HCT116 (cell line): ENCODE results near the gene CEP131.

Source experiments
- CEBPB ChIP-seq: IDR thresholded peaks from 2 replicates; pipeline ENCODE4 v1.6.1; 2012; ENCODE audit warnings: low read depth
- CTCF ChIP-seq, 3 experiments: fragments of 200-600 bp in 1 of 3; sonication (generic) in 1 of 3; IDR thresholded peaks in 2 of 3; conservative IDR thresholded peaks in 1 of 3; 2 replicates each; pipeline ENCODE4 v1.5.1; 2012 to 2017; ENCODE audit warnings: low read depth in 2 of 3, low read length in 2 of 3, antibody characterized with exemption in 1 of 3, borderline replicate concordance in 1 of 3, control low read depth in 1 of 3, mild to moderate bottlenecking in 1 of 3, mixed read lengths in 1 of 3, mixed run types in 1 of 3, moderate library complexity in 1 of 3; ENCODE audit not compliant: insufficient read depth in 1 of 3
- EGR1 ChIP-seq: IDR thresholded peaks from 2 replicates; pipeline ENCODE4 v1.6.1; 2012; ENCODE audit warnings: low read depth
- EZH2 ChIP-seq: fragments of 200-600 bp; sonication (generic); IDR thresholded peaks from 2 replicates; pipeline ENCODE4 v1.6.1; 2017; ENCODE audit warnings: antibody characterized with exemption, mixed run types
- EZH2phosphoT487 ChIP-seq: fragments of 200-600 bp; IDR thresholded peaks from 2 replicates; pipeline ENCODE4 v1.6.1; 2018; ENCODE audit warnings: antibody characterized with exemption, borderline replicate concordance
- POLR2A ChIP-seq: IDR thresholded peaks from 2 replicates; pipeline ENCODE4 v1.7.0; 2011; ENCODE audit warnings: borderline replicate concordance; ENCODE audit not compliant: insufficient read depth, insufficient read length; ENCODE audit errors: extremely low read depth
- POLR2AphosphoS5 ChIP-seq: IDR thresholded peaks from 2 replicates; pipeline ENCODE4 v1.6.1; 2011; ENCODE audit warnings: mild to moderate bottlenecking, low read depth, low read length, moderate library complexity
- SP1 ChIP-seq: IDR thresholded peaks from 2 replicates; pipeline ENCODE4 v1.6.1; 2012; ENCODE audit warnings: low read depth
- TCF7L2 ChIP-seq: IDR thresholded peaks from 2 replicates; pipeline ENCODE4 v1.7.0; 2011; ENCODE audit warnings: borderline replicate concordance, inconsistent platforms; ENCODE audit not compliant: insufficient read depth, insufficient read length; ENCODE audit errors: extremely low read depth
- YY1 ChIP-seq: IDR thresholded peaks from 2 replicates; pipeline ENCODE4 v1.6.1; 2011; ENCODE audit warnings: low read length, low read depth, moderate library complexity, mild to moderate bottlenecking; ENCODE audit not compliant: insufficient replicate concordance; ENCODE audit errors: extremely low read depth
- ZNF274 ChIP-seq: fragments of 200-500 bp; sonication (Bioruptor generic); IDR thresholded peaks from 2 replicates; pipeline ENCODE4 v1.6.1; 2014; ENCODE audit warnings: mild to moderate bottlenecking, low read depth, low read length, inconsistent platforms
- TF ChIP-seq, protein P1 (sequence below): IDR thresholded peaks from 2 replicates; pipeline ENCODE4 v1.6.1; 2011; ENCODE audit warnings: mild to moderate bottlenecking, low read length, moderate library complexity; ENCODE audit not compliant: insufficient replicate concordance; ENCODE audit errors: extremely low read depth
- TF ChIP-seq, protein P2 (sequence below): IDR thresholded peaks from 2 replicates; pipeline ENCODE4 v1.6.1; 2012; ENCODE audit warnings: low read depth

DNA sequence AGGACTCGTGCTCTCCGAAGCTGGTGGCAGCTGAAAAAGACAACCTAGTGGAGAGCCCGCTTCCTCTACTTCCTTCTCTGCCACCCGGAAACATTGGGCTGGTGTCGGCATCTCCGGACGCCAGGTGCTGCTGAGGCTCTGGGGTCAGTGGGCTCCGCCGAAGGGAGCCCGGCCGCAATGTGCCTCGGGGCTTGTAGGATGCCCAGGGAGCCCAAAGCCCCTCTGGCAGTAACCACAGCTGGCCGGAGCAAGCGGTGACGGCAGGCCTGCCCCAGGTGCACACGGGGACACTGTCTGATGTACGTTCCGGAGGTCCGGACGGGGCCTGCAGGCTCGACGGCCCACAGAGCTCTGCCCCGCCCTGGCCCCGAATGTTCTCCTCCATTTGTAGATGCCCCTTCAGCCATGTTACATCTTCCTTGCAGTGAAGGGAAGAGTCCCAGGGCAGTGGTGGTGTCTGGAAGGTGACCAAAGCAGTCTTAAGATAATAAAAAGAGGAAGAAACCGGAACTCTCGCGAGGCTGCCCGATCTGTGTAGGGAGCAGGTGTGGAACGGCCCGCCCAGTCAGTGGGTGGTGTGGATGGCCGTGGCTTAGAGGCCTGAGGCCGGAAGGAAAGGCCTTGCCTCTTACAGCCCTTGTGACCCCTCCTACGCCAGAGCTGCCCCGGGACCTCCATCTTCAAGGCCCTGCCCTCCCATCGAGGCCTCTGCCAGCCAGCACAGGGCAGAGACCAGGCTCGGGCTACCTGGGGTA lies 39.0 kb upstream of the CEP131 start:
- no peak for TF ChIP-seq POLR2A
- no peak for TF ChIP-seq CTCF (IDR thresholded peaks at IDR 0.05 in 2 of 3, conservative IDR thresholded peaks at IDR 0.05 in 1 of 3; ENCODE audit: borderline replicate concordance in 1 of 3, insufficient read depth in 1 of 3, low read depth in 2 of 3, low read length in 2 of 3)
- TF ChIP-seq TCF7L2 = no peak
- TF ChIP-seq EGR1 = no peak
- no peak for TF ChIP-seq CEBPB
- TF ChIP-seq EZH2phosphoT487 = no peak
- no peak for TF ChIP-seq EZH2
- no peak for TF ChIP-seq ZNF274
- no peak for TF ChIP-seq SP1
- no peak for TF ChIP-seq YY1
- no peak for TF ChIP-seq POLR2AphosphoS5
- TF ChIP-seq, protein P1, sequence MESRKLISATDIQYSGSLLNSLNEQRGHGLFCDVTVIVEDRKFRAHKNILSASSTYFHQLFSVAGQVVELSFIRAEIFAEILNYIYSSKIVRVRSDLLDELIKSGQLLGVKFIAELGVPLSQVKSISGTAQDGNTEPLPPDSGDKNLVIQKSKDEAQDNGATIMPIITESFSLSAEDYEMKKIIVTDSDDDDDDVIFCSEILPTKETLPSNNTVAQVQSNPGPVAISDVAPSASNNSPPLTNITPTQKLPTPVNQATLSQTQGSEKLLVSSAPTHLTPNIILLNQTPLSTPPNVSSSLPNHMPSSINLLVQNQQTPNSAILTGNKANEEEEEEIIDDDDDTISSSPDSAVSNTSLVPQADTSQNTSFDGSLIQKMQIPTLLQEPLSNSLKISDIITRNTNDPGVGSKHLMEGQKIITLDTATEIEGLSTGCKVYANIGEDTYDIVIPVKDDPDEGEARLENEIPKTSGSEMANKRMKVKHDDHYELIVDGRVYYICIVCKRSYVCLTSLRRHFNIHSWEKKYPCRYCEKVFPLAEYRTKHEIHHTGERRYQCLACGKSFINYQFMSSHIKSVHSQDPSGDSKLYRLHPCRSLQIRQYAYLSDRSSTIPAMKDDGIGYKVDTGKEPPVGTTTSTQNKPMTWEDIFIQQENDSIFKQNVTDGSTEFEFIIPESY = no peak
- TF ChIP-seq, protein P2, sequence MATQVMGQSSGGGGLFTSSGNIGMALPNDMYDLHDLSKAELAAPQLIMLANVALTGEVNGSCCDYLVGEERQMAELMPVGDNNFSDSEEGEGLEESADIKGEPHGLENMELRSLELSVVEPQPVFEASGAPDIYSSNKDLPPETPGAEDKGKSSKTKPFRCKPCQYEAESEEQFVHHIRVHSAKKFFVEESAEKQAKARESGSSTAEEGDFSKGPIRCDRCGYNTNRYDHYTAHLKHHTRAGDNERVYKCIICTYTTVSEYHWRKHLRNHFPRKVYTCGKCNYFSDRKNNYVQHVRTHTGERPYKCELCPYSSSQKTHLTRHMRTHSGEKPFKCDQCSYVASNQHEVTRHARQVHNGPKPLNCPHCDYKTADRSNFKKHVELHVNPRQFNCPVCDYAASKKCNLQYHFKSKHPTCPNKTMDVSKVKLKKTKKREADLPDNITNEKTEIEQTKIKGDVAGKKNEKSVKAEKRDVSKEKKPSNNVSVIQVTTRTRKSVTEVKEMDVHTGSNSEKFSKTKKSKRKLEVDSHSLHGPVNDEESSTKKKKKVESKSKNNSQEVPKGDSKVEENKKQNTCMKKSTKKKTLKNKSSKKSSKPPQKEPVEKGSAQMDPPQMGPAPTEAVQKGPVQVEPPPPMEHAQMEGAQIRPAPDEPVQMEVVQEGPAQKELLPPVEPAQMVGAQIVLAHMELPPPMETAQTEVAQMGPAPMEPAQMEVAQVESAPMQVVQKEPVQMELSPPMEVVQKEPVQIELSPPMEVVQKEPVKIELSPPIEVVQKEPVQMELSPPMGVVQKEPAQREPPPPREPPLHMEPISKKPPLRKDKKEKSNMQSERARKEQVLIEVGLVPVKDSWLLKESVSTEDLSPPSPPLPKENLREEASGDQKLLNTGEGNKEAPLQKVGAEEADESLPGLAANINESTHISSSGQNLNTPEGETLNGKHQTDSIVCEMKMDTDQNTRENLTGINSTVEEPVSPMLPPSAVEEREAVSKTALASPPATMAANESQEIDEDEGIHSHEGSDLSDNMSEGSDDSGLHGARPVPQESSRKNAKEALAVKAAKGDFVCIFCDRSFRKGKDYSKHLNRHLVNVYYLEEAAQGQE = no peak
